ENCODE data around the gene FGF12.

DNA sequence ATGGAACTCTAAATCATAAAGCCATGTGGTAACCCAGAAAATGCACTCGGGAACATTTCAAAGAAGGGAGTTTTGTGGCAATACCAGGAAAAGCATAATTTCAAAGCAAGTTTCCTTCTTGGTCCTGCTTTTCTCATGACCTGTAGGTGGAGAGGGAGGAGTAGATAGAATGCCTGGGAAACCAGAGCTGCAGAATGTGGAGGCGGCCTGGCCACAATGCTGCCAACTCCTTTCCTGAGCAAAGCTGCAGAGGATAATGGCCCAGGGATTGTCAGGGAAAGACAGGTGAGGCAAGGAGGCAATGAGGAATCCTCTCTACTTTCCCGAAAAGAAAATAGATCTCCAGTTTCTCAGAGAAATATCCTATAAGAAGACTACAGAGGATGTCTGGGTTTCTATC lies 330.3 kb downstream of the FGF12 start:
- no peak for TF ChIP-seq POLR2A (IDR thresholded peaks at IDR 0.05)
- TF ChIP-seq, protein P1, sequence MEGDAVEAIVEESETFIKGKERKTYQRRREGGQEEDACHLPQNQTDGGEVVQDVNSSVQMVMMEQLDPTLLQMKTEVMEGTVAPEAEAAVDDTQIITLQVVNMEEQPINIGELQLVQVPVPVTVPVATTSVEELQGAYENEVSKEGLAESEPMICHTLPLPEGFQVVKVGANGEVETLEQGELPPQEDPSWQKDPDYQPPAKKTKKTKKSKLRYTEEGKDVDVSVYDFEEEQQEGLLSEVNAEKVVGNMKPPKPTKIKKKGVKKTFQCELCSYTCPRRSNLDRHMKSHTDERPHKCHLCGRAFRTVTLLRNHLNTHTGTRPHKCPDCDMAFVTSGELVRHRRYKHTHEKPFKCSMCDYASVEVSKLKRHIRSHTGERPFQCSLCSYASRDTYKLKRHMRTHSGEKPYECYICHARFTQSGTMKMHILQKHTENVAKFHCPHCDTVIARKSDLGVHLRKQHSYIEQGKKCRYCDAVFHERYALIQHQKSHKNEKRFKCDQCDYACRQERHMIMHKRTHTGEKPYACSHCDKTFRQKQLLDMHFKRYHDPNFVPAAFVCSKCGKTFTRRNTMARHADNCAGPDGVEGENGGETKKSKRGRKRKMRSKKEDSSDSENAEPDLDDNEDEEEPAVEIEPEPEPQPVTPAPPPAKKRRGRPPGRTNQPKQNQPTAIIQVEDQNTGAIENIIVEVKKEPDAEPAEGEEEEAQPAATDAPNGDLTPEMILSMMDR (IDR thresholded peaks at IDR 0.05), result no peak
